HepG2 (cell line): ENCODE results near the gene CDO1. TPM values are rescaled to one million over a fixed set of nuclear protein-coding genes. Genes with fewer than 3 reads are reported as not detected.
A peak's percentile ranks its signal among the peaks of the same experiment; 100 is the strongest.

Experiments used
- ARNTL ChIP-seq: sonication (generic); formaldehyde crosslinking; IDR thresholded peaks from 2 replicates; pipeline ENCODE4 v1.4.0; 2020; ENCODE audit warnings: mild to moderate bottlenecking, missing genetic modification reagents
- MXI1 ChIP-seq: IDR thresholded peaks from 3 replicates; pipeline ENCODE4 v1.6.1; 2012; ENCODE audit warnings: low read depth, low read length, inconsistent platforms, borderline replicate concordance
- NFIB ChIP-seq: sonication (generic); formaldehyde crosslinking; IDR thresholded peaks from 2 replicates; pipeline ENCODE4 v1.9.0; 2021; ENCODE audit warnings: missing genetic modification reagents, mild to moderate bottlenecking, borderline replicate concordance
- PHB2 ChIP-seq: fragments of 450-650 bp; IDR thresholded peaks from 2 replicates; pipeline ENCODE4 v1.6.1; 2018; ENCODE audit not compliant: partially characterized antibody
- PRMT3 ChIP-seq: sonication (generic); formaldehyde crosslinking; IDR thresholded peaks from 2 replicates; pipeline ENCODE4 v1.8.1; 2022; ENCODE audit warnings: low read depth, mild to moderate bottlenecking, moderate library complexity, missing genetic modification reagents, borderline replicate concordance
- SOX5 ChIP-seq: IDR thresholded peaks from 2 replicates; pipeline ENCODE4 v1.6.1; 2016; ENCODE audit warnings: borderline replicate concordance
- STAG1 ChIP-seq: sonication (generic); formaldehyde crosslinking; IDR thresholded peaks from 2 replicates; pipeline ENCODE4 v1.4.0; 2020; ENCODE audit warnings: missing genetic modification reagents
- TCF7 ChIP-seq: sonication (generic); IDR thresholded peaks from 2 replicates; pipeline ENCODE4 v1.6.1; 2016; ENCODE audit warnings: antibody characterized with exemption, low read depth
- TEAD3 ChIP-seq: optimal IDR thresholded peaks from 2 replicates; pipeline ENCODE3; 2016; ENCODE audit warnings: borderline replicate concordance
- THYN1 ChIP-seq: sonication (generic); formaldehyde crosslinking; IDR thresholded peaks from 2 replicates; pipeline ENCODE4 v1.8.1; 2023; ENCODE audit warnings: low read depth, mild to moderate bottlenecking, moderate library complexity, missing genetic modification reagents, borderline replicate concordance
- ZNF263 ChIP-seq: sonication (generic); formaldehyde crosslinking; IDR thresholded peaks from 2 replicates; pipeline ENCODE4 v1.4.0; 2020; ENCODE audit warnings: missing genetic modification reagents
- ZNF776 ChIP-seq: sonication (generic); formaldehyde crosslinking; IDR thresholded peaks from 2 replicates; pipeline ENCODE4 v1.4.0; 2020; ENCODE audit warnings: mild to moderate bottlenecking, missing genetic modification reagents
- ZNF781 ChIP-seq: sonication (generic); formaldehyde crosslinking; IDR thresholded peaks from 2 replicates; pipeline ENCODE4 v1.5.1; 2020; ENCODE audit warnings: borderline replicate concordance, mild to moderate bottlenecking, missing genetic modification reagents; ENCODE audit errors: not compliant biosample characterization
- polyA plus RNA-seq, 8 experiments: library from polyadenylated mRNA; depleted of rRNA in 3 of 8; stranded (reverse) in 7 of 8; unstranded in 1 of 8; fragments of >200 nt; fragmentation: Illumina TruSeq in 4 of 8; extraction: Trizol in 4 of 8; gene quantifications; 2 replicates each; pipeline versions ENCODE4 v1.2.1 to v1.2.3, GENCODE V29; 2011 to 2016; ENCODE audit warnings: low read depth in 4 of 8, missing spikeins in 1 of 8, mixed read lengths in 1 of 8; ENCODE audit not compliant: insufficient read depth in 1 of 8
- total RNA-seq, 5 experiments: library from RNA; depleted of rRNA; stranded (reverse); fragments of >200 nt; fragmentation: Illumina TruSeq; extraction: Trizol; gene quantifications; 2 replicates each; pipeline ENCODE4 v1.2.3, GENCODE V29; 2016; ENCODE audit warnings: low read depth in 1 of 5
- TF ChIP-seq, protein P1 (sequence below): IDR thresholded peaks from 2 replicates; pipeline ENCODE4 v1.6.1; 2016; ENCODE audit warnings: missing genetic modification reagents, missing compliant biosample characterization
- TF ChIP-seq, protein P2 (sequence below): sonication (generic); formaldehyde crosslinking; IDR thresholded peaks from 2 replicates; pipeline ENCODE4 v1.4.0; 2020; ENCODE audit warnings: mild to moderate bottlenecking, missing genetic modification reagents, borderline replicate concordance
- TF ChIP-seq, protein P3 (sequence below): sonication (generic); formaldehyde crosslinking; IDR thresholded peaks from 2 replicates; pipeline ENCODE4 v1.8.1; 2023; ENCODE audit warnings: mild to moderate bottlenecking, inconsistent platforms, moderate library complexity, missing genetic modification reagents, borderline replicate concordance
- TF ChIP-seq, protein P4 (sequence below): conservative IDR thresholded peaks from 2 replicates; pipeline ENCODE4 v1.6.1; 2018; ENCODE audit warnings: missing genetic modification reagents
- TF ChIP-seq, protein P5 (sequence below): sonication (generic); formaldehyde crosslinking; IDR thresholded peaks from 2 replicates; pipeline ENCODE4 v1.5.1; 2020; ENCODE audit warnings: mild to moderate bottlenecking, moderate library complexity, missing genetic modification reagents
- TF ChIP-seq, protein P6 (sequence below): sonication (generic); formaldehyde crosslinking; IDR thresholded peaks from 2 replicates; pipeline ENCODE4 v1.9.0; 2021; ENCODE audit warnings: missing genetic modification reagents, mild to moderate bottlenecking, borderline replicate concordance

The CDO1 gene
- total and polyA plus RNA-seq, 2 of the 13 experiments (the other 11 are each of a cell fraction or from before 2014, with no cell fraction given) = 3.2 to 4.4 TPM

DNA sequence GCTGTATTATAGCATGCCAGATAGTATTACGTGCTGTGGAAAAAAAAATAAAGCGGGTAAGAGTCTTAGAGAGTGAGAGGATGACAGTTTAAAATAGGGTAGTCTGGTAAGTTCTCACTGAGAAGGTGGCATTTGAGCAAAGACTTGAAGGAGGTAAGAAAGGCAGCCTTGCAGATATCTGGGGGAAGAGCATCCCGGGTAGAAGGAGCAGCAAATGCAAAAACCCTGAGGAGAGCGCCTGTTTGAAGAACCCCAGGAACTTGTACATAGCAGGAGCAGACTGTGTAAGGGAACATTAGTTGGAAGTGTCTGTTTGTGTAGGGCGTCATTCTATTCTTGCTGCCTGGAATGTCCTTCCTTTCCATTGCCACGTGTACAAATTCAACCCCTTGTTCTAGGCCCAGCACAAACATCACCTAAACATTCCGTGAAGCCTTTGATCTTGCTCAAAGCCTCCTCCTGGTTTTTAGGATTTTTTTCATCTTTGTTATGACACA, 27.9 kb upstream of the CDO1 start (continued):
- TF ChIP-seq STAG1 (CRISPR knock-in tag) (no peak), TCF7 (peak; percentile 80), PRMT3 (CRISPR knock-in tag) (no peak), ARNTL (CRISPR knock-in tag) (0 out of 2 replicates have a peak, but pooled peaks have one; percentile 30), ZNF776 (CRISPR knock-in tag) (no peak), TEAD3 (CRISPR knock-in tag) (peak; percentile 95), PHB2 (no peak), ZNF263 (CRISPR knock-in tag) (no peak), NFIB (no peak), MXI1 (peak; percentile 29; the same call in 1 of the 3 replicates), SOX5 (CRISPR knock-in tag) (peak; percentile 92), THYN1 (CRISPR knock-in tag) (no peak), ZNF781 (CRISPR knock-in tag) (peak; percentile 43)
- TF ChIP-seq, protein P1, sequence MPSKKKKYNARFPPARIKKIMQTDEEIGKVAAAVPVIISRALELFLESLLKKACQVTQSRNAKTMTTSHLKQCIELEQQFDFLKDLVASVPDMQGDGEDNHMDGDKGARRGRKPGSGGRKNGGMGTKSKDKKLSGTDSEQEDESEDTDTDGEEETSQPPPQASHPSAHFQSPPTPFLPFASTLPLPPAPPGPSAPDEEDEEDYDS = 0 out of 2 replicates have a peak, but pooled peaks have one; percentile 18
- TF ChIP-seq, protein P2, sequence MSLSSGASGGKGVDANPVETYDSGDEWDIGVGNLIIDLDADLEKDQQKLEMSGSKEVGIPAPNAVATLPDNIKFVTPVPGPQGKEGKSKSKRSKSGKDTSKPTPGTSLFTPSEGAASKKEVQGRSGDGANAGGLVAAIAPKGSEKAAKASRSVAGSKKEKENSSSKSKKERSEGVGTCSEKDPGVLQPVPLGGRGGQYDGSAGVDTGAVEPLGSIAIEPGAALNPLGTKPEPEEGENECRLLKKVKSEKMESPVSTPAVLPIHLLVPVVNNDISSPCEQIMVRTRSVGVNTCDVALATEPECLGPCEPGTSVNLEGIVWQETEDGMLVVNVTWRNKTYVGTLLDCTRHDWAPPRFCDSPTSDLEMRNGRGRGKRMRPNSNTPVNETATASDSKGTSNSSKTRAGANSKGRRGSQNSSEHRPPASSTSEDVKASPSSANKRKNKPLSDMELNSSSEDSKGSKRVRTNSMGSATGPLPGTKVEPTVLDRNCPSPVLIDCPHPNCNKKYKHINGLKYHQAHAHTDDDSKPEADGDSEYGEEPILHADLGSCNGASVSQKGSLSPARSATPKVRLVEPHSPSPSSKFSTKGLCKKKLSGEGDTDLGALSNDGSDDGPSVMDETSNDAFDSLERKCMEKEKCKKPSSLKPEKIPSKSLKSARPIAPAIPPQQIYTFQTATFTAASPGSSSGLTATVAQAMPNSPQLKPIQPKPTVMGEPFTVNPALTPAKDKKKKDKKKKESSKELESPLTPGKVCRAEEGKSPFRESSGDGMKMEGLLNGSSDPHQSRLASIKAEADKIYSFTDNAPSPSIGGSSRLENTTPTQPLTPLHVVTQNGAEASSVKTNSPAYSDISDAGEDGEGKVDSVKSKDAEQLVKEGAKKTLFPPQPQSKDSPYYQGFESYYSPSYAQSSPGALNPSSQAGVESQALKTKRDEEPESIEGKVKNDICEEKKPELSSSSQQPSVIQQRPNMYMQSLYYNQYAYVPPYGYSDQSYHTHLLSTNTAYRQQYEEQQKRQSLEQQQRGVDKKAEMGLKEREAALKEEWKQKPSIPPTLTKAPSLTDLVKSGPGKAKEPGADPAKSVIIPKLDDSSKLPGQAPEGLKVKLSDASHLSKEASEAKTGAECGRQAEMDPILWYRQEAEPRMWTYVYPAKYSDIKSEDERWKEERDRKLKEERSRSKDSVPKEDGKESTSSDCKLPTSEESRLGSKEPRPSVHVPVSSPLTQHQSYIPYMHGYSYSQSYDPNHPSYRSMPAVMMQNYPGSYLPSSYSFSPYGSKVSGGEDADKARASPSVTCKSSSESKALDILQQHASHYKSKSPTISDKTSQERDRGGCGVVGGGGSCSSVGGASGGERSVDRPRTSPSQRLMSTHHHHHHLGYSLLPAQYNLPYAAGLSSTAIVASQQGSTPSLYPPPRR (CRISPR knock-in tag) = no peak
- TF ChIP-seq, protein P3, sequence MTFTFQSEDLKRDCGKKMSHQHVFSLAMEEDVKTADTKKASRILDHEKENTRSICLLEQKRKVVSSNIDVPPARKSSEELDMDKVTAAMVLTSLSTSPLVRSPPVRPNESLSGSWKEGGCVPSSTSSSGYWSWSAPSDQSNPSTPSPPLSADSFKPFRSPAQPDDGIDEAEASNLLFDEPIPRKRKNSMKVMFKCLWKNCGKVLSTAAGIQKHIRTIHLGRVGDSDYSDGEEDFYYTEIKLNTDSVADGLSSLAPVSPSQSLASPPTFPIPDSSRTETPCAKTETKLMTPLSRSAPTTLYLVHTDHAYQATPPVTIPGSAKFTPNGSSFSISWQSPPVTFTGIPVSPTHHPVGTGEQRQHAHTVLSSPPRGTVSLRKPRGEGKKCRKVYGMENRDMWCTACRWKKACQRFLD = no peak
- TF ChIP-seq, protein P4, sequence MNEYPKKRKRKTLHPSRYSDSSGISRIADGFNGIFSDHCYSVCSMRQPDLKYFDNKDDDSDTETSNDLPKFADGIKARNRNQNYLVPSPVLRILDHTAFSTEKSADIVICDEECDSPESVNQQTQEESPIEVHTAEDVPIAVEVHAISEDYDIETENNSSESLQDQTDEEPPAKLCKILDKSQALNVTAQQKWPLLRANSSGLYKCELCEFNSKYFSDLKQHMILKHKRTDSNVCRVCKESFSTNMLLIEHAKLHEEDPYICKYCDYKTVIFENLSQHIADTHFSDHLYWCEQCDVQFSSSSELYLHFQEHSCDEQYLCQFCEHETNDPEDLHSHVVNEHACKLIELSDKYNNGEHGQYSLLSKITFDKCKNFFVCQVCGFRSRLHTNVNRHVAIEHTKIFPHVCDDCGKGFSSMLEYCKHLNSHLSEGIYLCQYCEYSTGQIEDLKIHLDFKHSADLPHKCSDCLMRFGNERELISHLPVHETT = no peak
- TF ChIP-seq, protein P5, sequence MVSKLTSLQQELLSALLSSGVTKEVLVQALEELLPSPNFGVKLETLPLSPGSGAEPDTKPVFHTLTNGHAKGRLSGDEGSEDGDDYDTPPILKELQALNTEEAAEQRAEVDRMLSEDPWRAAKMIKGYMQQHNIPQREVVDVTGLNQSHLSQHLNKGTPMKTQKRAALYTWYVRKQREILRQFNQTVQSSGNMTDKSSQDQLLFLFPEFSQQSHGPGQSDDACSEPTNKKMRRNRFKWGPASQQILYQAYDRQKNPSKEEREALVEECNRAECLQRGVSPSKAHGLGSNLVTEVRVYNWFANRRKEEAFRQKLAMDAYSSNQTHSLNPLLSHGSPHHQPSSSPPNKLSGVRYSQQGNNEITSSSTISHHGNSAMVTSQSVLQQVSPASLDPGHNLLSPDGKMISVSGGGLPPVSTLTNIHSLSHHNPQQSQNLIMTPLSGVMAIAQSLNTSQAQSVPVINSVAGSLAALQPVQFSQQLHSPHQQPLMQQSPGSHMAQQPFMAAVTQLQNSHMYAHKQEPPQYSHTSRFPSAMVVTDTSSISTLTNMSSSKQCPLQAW = no peak
- TF ChIP-seq, protein P6, sequence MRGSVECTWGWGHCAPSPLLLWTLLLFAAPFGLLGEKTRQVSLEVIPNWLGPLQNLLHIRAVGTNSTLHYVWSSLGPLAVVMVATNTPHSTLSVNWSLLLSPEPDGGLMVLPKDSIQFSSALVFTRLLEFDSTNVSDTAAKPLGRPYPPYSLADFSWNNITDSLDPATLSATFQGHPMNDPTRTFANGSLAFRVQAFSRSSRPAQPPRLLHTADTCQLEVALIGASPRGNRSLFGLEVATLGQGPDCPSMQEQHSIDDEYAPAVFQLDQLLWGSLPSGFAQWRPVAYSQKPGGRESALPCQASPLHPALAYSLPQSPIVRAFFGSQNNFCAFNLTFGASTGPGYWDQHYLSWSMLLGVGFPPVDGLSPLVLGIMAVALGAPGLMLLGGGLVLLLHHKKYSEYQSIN = no peak
